ENCODE measurements around the gene CWC15.

- TF ChIP-seq IKZF1 (conservative IDR thresholded peaks at IDR 0.05) (no peak), SP1 (IDR thresholded peaks at IDR 0.05; ENCODE audit: low read depth, low read length) (no peak), MAX (IDR thresholded peaks at IDR 0.05; ENCODE audit: low read depth, low read length) (no peak), POLR2A (IDR thresholded peaks at IDR 0.05; ENCODE audit: low read depth, low read length) (no peak), EZH2 (IDR thresholded peaks at IDR 0.05; ENCODE audit: borderline replicate concordance, control insufficient read depth, low read depth, low read length) (no peak), ELK1 (IDR thresholded peaks at IDR 0.05; ENCODE audit: low read depth, low read length) (no peak), FOS (IDR thresholded peaks at IDR 0.05; ENCODE audit: borderline replicate concordance, extremely low read depth, insufficient read length) (no peak), CHD2 (IDR thresholded peaks at IDR 0.05; ENCODE audit: borderline replicate concordance, low read depth, low read length) (no peak)
These were observed 40.9 kb upstream of the CWC15 start for GRCh38 chr11:95014184-95014821.
